ENCODE data around the gene LARP6.

LARP6 gene

GRCh38 chr15:70869346-70869745 is 15.4 kb upstream of the LARP6 start:
- DNase-seq = no peak
- CTCF ChIA-PET = interaction anchor here (0.6 to 1.4 kb wide), 3 partner anchors 9 to 16 kb away, joined by 3 to 5 read pairs (median 3); no protein-coding TSS in a partner anchor
- WGBS (ENCODE audit: insufficient coverage) = no CpG with 5 or more reads among the region's 3 CpGs
- no peak overlapping the region for H3K4me3 ChIP-seq (ENCODE audit: control insufficient read depth in 1 of 7, extremely low read depth in 1 of 7, insufficient read depth in 4 of 7, low read depth in 2 of 7, low read length in 6 of 7)
- POLR2A ChIA-PET = no interaction called here
- H3K36me3 ChIP-seq (ENCODE audit: control insufficient read depth in 4 of 4, insufficient read depth in 4 of 4, low read length in 3 of 4) = no peaks in the 10 kb centered on the region
- H3K4me1 ChIP-seq (ENCODE audit: control extremely low read depth in 1 of 4, control insufficient read depth in 4 of 4, insufficient read depth in 4 of 4, low read length in 3 of 4) = no peaks in the 10 kb centered on the region
- H3K27ac ChIP-seq (ENCODE audit: insufficient read depth in 1 of 2, low read depth in 1 of 2, low read length in 2 of 2, poor library complexity in 1 of 2, severe bottlenecking in 2 of 2) = no peak overlapping the region
- H3K9me3 ChIP-seq (ENCODE audit: control extremely low read depth in 1 of 5, control insufficient read depth in 4 of 5, insufficient read depth in 2 of 5, low read depth in 1 of 5, low read length in 4 of 5) = peaks cover 0 to 2% (median 0%) of the 10 kb centered on the region in 5 experiments
- H3K27me3 ChIP-seq (replicated peaks in 2 of 5; ENCODE audit: control insufficient read depth in 4 of 5, insufficient read depth in 5 of 5, low read length in 4 of 5) = peaks cover 0 to 15% (median 10%) of the 10 kb centered on the region in 5 experiments

GRCh38 chr15:70867911-70868467 is 14.0 kb upstream of the LARP6 start:
- Histone ChIP-seq H3K4me3 (ENCODE audit: control insufficient read depth in 1 of 7, extremely low read depth in 1 of 7, insufficient read depth in 4 of 7, low read depth in 2 of 7, low read length in 6 of 7) (no peak overlapping the region), H3K9me3 (ENCODE audit: control extremely low read depth in 1 of 5, control insufficient read depth in 4 of 5, insufficient read depth in 2 of 5, low read depth in 1 of 5, low read length in 4 of 5) (no peaks in the 10 kb centered on the region), H3K36me3 (ENCODE audit: control insufficient read depth in 4 of 4, insufficient read depth in 4 of 4, low read length in 3 of 4) (no peaks in the 10 kb centered on the region), H3K4me1 (ENCODE audit: control extremely low read depth in 1 of 4, control insufficient read depth in 4 of 4, insufficient read depth in 4 of 4, low read length in 3 of 4) (no peaks in the 10 kb centered on the region), H3K27ac (ENCODE audit: insufficient read depth in 1 of 2, low read depth in 1 of 2, low read length in 2 of 2, poor library complexity in 1 of 2, severe bottlenecking in 2 of 2) (no peak overlapping the region), H3K27me3 (replicated peaks in 2 of 5; ENCODE audit: control insufficient read depth in 4 of 5, insufficient read depth in 5 of 5, low read length in 4 of 5) (peaks cover 0 to 10% (median under 1%) of the 10 kb centered on the region in 5 experiments)
- DNase-seq = no peak
- CTCF ChIA-PET = no interaction called here
- POLR2A ChIA-PET = no interaction called here
- 80% methylated on average over 2 of the region's 6 CpGs for WGBS (ENCODE audit: insufficient coverage)

- H3K27ac ChIP-seq (ENCODE audit: insufficient read depth in 1 of 2, low read depth in 1 of 2, low read length in 2 of 2, poor library complexity in 1 of 2, severe bottlenecking in 2 of 2) = no peak overlapping the region
- 100% methylated on average over 2 of the region's 5 CpGs for WGBS (ENCODE audit: insufficient coverage)
Measured at GRCh38 chr15:70866982-70867641, 13.2 kb upstream of the LARP6 start.

GRCh38 chr15:70863450-70864218 is 9.7 kb upstream of the LARP6 start:
- Histone ChIP-seq H3K27me3 (replicated peaks in 2 of 5; ENCODE audit: control insufficient read depth in 4 of 5, insufficient read depth in 5 of 5, low read length in 4 of 5) (peaks cover 0 to 9% (median 0%) of the 10 kb centered on the region in 5 experiments), H3K4me3 (ENCODE audit: control insufficient read depth in 1 of 7, extremely low read depth in 1 of 7, insufficient read depth in 4 of 7, low read depth in 2 of 7, low read length in 6 of 7) (no peak overlapping the region), H3K36me3 (ENCODE audit: control insufficient read depth in 4 of 4, insufficient read depth in 4 of 4, low read length in 3 of 4) (no peaks in the 10 kb centered on the region), H3K9me3 (ENCODE audit: control extremely low read depth in 1 of 5, control insufficient read depth in 4 of 5, insufficient read depth in 2 of 5, low read depth in 1 of 5, low read length in 4 of 5) (no peaks in the 10 kb centered on the region), H3K27ac (ENCODE audit: insufficient read depth in 1 of 2, low read depth in 1 of 2, low read length in 2 of 2, poor library complexity in 1 of 2, severe bottlenecking in 2 of 2) (no peak overlapping the region), H3K4me1 (ENCODE audit: control extremely low read depth in 1 of 4, control insufficient read depth in 4 of 4, insufficient read depth in 4 of 4, low read length in 3 of 4) (no peaks in the 10 kb centered on the region)
- WGBS (ENCODE audit: insufficient coverage) = 93% methylated on average over 3 of the region's 4 CpGs
- POLR2A ChIA-PET = no interaction called here
- CTCF ChIA-PET = no interaction called here
- no peak for DNase-seq

More at GRCh38 chr15:70866982-70867641, 13.2 kb upstream of the LARP6 start:
- Histone ChIP-seq H3K36me3 (ENCODE audit: control insufficient read depth in 4 of 4, insufficient read depth in 4 of 4, low read length in 3 of 4) (no peaks in the 10 kb centered on the region), H3K9me3 (ENCODE audit: control extremely low read depth in 1 of 5, control insufficient read depth in 4 of 5, insufficient read depth in 2 of 5, low read depth in 1 of 5, low read length in 4 of 5) (no peaks in the 10 kb centered on the region), H3K4me1 (ENCODE audit: control extremely low read depth in 1 of 4, control insufficient read depth in 4 of 4, insufficient read depth in 4 of 4, low read length in 3 of 4) (no peaks in the 10 kb centered on the region), H3K27me3 (replicated peaks in 2 of 5; ENCODE audit: control insufficient read depth in 4 of 5, insufficient read depth in 5 of 5, low read length in 4 of 5) (peaks cover 0 to 10% (median 0%) of the 10 kb centered on the region in 5 experiments), H3K4me3 (ENCODE audit: control insufficient read depth in 1 of 7, extremely low read depth in 1 of 7, insufficient read depth in 4 of 7, low read depth in 2 of 7, low read length in 6 of 7) (no peak overlapping the region)
- ChIA-PET POLR2A (no interaction called here), CTCF (no interaction called here)
- no peak for DNase-seq

GRCh38 chr15:70859998-70860397 is 6.0 kb upstream of the LARP6 start:
- DNase-seq = no peak
- Histone ChIP-seq H3K36me3 (ENCODE audit: control insufficient read depth in 4 of 4, insufficient read depth in 4 of 4, low read length in 3 of 4) (no peaks in the 10 kb centered on the region), H3K9me3 (ENCODE audit: control extremely low read depth in 1 of 5, control insufficient read depth in 4 of 5, insufficient read depth in 2 of 5, low read depth in 1 of 5, low read length in 4 of 5) (no peaks in the 10 kb centered on the region), H3K27ac (ENCODE audit: insufficient read depth in 1 of 2, low read depth in 1 of 2, low read length in 2 of 2, poor library complexity in 1 of 2, severe bottlenecking in 2 of 2) (no peak overlapping the region), H3K4me3 (ENCODE audit: control insufficient read depth in 1 of 7, extremely low read depth in 1 of 7, insufficient read depth in 4 of 7, low read depth in 2 of 7, low read length in 6 of 7) (no peak overlapping the region), H3K27me3 (replicated peaks in 2 of 5; ENCODE audit: control insufficient read depth in 4 of 5, insufficient read depth in 5 of 5, low read length in 4 of 5) (peaks cover 0 to 24% (median 8%) of the 10 kb centered on the region in 5 experiments), H3K4me1 (ENCODE audit: control extremely low read depth in 1 of 4, control insufficient read depth in 4 of 4, insufficient read depth in 4 of 4, low read length in 3 of 4) (no peaks in the 10 kb centered on the region)
- 100% methylated on average over 5 of the region's 11 CpGs for WGBS (ENCODE audit: insufficient coverage)
- CTCF ChIA-PET = interaction anchor here (1.3 to 2.3 kb wide), 2 partner anchors 10 to 14 kb away, joined by 3 to 10 read pairs; no protein-coding TSS in a partner anchor
- POLR2A ChIA-PET = interaction anchor here (0.6 kb wide), 1 partner anchor 477 kb away, joined by 4 read pairs; no protein-coding TSS in a partner anchor

GRCh38 chr15:70859322-70859908 is 5.5 kb upstream of the LARP6 start:
- POLR2A ChIA-PET = interaction anchor here (0.6 kb wide), 1 partner anchor 477 kb away, joined by 4 read pairs; no protein-coding TSS in a partner anchor

More at GRCh38 chr15:70859322-70859908, 5.5 kb upstream of the LARP6 start:
- no peak for DNase-seq
- Histone ChIP-seq H3K27ac (ENCODE audit: insufficient read depth in 1 of 2, low read depth in 1 of 2, low read length in 2 of 2, poor library complexity in 1 of 2, severe bottlenecking in 2 of 2) (no peak overlapping the region), H3K4me1 (ENCODE audit: control extremely low read depth in 1 of 4, control insufficient read depth in 4 of 4, insufficient read depth in 4 of 4, low read length in 3 of 4) (peaks cover 0 to 1% (median 1%) of the 10 kb centered on the region in 4 experiments), H3K9me3 (ENCODE audit: control extremely low read depth in 1 of 5, control insufficient read depth in 4 of 5, insufficient read depth in 2 of 5, low read depth in 1 of 5, low read length in 4 of 5) (no peaks in the 10 kb centered on the region), H3K4me3 (ENCODE audit: control insufficient read depth in 1 of 7, extremely low read depth in 1 of 7, insufficient read depth in 4 of 7, low read depth in 2 of 7, low read length in 6 of 7) (no peak overlapping the region), H3K36me3 (ENCODE audit: control insufficient read depth in 4 of 4, insufficient read depth in 4 of 4, low read length in 3 of 4) (no peaks in the 10 kb centered on the region), H3K27me3 (replicated peaks in 2 of 5; ENCODE audit: control insufficient read depth in 4 of 5, insufficient read depth in 5 of 5, low read length in 4 of 5) (peaks cover 3 to 28% (median 11%) of the 10 kb centered on the region in 5 experiments)
- CTCF ChIA-PET = interaction anchor here (1.1 to 2.3 kb wide), 3 partner anchors 10 to 15 kb away, joined by 3 to 10 read pairs (median 3); no protein-coding TSS in a partner anchor
- 96% methylated on average over 14 of the region's 14 CpGs for WGBS (ENCODE audit: insufficient coverage)
